K562 (cell line): ENCODE results near the gene EFHC1. TPM values are rescaled to one million over a fixed set of nuclear protein-coding genes. Genes with fewer than 3 reads are reported as not detected.

ENCODE experiments used
- BRD9 ChIP-seq: fragments of 450-650 bp; IDR thresholded peaks from 2 replicates; pipeline ENCODE4 v1.6.1; 2018; ENCODE audit warnings: low read depth; ENCODE audit not compliant: partially characterized antibody
- EGR1 ChIP-seq: fragments of 450-650 bp; conservative IDR thresholded peaks from 2 replicates; pipeline ENCODE4 v1.6.1; 2017; ENCODE audit warnings: mild to moderate bottlenecking
- MAZ ChIP-seq, 2 experiments: fragments of 450-650 bp in 1 of 2; sonication (generic) in 1 of 2; formaldehyde crosslinking; IDR thresholded peaks in 1 of 2; conservative IDR thresholded peaks in 1 of 2; 2 replicates each; pipeline versions ENCODE4 v1.4.0 to v1.5.0; 2020; ENCODE audit warnings: mild to moderate bottlenecking in 1 of 2, missing genetic modification reagents in 1 of 2
- MIER1 ChIP-seq: fragments of 450-650 bp; IDR thresholded peaks from 2 replicates; pipeline ENCODE4 v1.6.1; 2016; ENCODE audit warnings: antibody characterized with exemption, mild to moderate bottlenecking, low read depth
- PHB2 ChIP-seq: fragments of 450-650 bp; IDR thresholded peaks from 2 replicates; pipeline ENCODE4 v1.6.1; 2017; ENCODE audit warnings: low read depth
- PHF20 ChIP-seq: fragments of 450-650 bp; IDR thresholded peaks from 2 replicates; pipeline ENCODE4 v1.6.1; 2018; ENCODE audit not compliant: partially characterized antibody
- SRSF3 ChIP-seq: fragments of 200-400 bp; formaldehyde crosslinking; IDR thresholded peaks from 2 replicates; pipeline ENCODE4 v1.6.1; 2016; ENCODE audit warnings: mild to moderate bottlenecking, low read length, moderate library complexity; ENCODE audit not compliant: insufficient read depth
- STAT5B ChIP-seq: fragments of 250-450 bp; sonication (Bioruptor Pico); IDR thresholded peaks from 2 replicates; pipeline ENCODE4 v1.8.0; 2021; ENCODE audit warnings: mild to moderate bottlenecking, inconsistent platforms
- ZEB2 ChIP-seq: fragments of 450-650 bp; IDR thresholded peaks from 2 replicates; pipeline ENCODE4 v1.6.1; 2016
- ZNF184 ChIP-seq: sonication (generic); formaldehyde crosslinking; IDR thresholded peaks from 2 replicates; pipeline ENCODE4 v1.5.0; 2020; ENCODE audit warnings: missing genetic modification reagents
- polyA plus RNA-seq, 8 experiments: library from polyadenylated mRNA; depleted of rRNA in 4 of 8; stranded (reverse) in 5 of 8; unstranded in 3 of 8; fragments of >200 nt; fragmentation: Nextera tagmentation in 2 of 8; fragmentation: Illumina TruSeq in 1 of 8; extraction: Ambion mirVana in 2 of 8; extraction: Trizol in 1 of 8; gene quantifications; 2 replicates each; pipeline versions ENCODE4 v1.2.1 to v1.2.3, GENCODE V29; 2011 to 2014; ENCODE audit warnings: inconsistent platforms in 1 of 8, missing spikeins in 1 of 8
- total RNA-seq, 7 experiments: library from RNA; depleted of rRNA in 6 of 7; stranded (reverse); fragments of >200 nt in 6 of 7; fragmentation: Illumina TruSeq in 2 of 7; extraction: Trizol in 2 of 7; gene quantifications; 2 replicates each; pipeline versions ENCODE4 v1.2.1 to v1.2.3, GENCODE V29; 2011 to 2021; ENCODE audit warnings: low replicate concordance in 1 of 7
- TF ChIP-seq, protein P1 (sequence below): fragments of 450-650 bp; IDR thresholded peaks from 2 replicates; pipeline ENCODE4 v1.6.1; 2018; ENCODE audit not compliant: partially characterized antibody
- TF ChIP-seq, protein P2 (sequence below), 2 experiments: fragments of 450-650 bp; formaldehyde crosslinking in 1 of 2; IDR thresholded peaks; 2 replicates each; pipeline versions ENCODE4 v1.4.0 to v1.6.1; 2014 to 2020; ENCODE audit warnings: mild to moderate bottlenecking in 2 of 2, borderline replicate concordance in 1 of 2, low read depth in 1 of 2
- TF ChIP-seq, protein P3 (sequence below): sonication (generic); formaldehyde crosslinking; IDR thresholded peaks from 2 replicates; pipeline ENCODE4 v1.8.0; 2022; ENCODE audit warnings: missing genetic modification reagents, mild to moderate bottlenecking, borderline replicate concordance

EFHC1 gene
- total and polyA plus RNA-seq, 9 of the 15 experiments (the other 6 are each of a cell fraction or from before 2014, with no cell fraction given) = 9.5 to 31.0 (median 14.9) TPM

DNA sequence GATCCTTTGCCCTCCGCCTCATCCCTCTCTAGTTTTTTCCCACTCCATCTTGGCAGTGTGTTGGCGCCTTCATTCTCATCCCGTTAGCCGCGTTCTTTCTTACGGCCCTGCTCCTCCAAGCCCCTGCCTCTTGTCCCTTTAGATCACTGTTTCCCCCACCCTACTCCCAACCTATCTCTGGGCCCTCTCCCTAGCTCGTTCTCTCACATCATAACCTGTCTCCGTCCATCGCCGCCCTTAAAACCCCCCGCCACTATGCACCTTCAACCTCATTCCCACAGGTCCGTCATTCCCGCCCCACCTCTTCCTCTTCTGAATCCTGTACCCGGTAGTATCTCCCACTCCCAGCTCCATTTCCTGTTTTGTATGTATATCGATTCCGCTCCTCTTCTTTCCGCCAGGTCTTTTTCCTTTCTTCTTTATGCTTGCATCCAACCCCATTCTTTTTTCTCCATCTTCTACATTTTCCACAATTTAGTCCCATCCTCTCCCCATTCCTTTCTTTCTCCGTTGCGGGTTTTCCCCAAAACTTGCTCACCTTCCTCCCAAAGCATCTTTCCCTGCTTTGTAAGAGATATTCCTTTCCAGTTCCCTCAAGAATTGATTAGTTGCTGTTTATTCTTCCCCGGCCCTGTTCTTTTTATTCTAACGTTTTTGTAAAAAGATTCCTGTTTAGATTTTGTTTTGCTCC, 671 bp downstream of the EFHC1 start (continued):
- TF ChIP-seq, protein P1, sequence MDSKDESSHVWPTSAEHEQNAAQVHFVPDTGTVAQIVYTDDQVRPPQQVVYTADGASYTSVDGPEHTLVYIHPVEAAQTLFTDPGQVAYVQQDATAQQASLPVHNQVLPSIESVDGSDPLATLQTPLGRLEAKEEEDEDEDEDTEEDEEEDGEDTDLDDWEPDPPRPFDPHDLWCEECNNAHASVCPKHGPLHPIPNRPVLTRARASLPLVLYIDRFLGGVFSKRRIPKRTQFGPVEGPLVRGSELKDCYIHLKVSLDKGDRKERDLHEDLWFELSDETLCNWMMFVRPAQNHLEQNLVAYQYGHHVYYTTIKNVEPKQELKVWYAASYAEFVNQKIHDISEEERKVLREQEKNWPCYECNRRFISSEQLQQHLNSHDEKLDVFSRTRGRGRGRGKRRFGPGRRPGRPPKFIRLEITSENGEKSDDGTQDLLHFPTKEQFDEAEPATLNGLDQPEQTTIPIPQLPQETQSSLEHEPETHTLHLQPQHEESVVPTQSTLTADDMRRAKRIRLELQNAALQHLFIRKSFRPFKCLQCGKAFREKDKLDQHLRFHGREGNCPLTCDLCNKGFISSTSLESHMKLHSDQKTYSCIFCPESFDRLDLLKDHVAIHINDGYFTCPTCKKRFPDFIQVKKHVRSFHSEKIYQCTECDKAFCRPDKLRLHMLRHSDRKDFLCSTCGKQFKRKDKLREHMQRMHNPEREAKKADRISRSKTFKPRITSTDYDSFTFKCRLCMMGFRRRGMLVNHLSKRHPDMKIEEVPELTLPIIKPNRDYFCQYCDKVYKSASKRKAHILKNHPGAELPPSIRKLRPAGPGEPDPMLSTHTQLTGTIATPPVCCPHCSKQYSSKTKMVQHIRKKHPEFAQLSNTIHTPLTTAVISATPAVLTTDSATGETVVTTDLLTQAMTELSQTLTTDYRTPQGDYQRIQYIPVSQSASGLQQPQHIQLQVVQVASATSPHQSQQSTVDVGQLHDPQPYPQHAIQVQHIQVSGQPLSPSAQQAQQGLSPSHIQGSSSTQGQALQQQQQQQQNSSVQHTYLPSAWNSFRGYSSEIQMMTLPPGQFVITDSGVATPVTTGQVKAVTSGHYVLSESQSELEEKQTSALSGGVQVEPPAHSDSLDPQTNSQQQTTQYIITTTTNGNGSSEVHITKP = no peak
- TF ChIP-seq STAT5B (CRISPR knock-in tag) (no peak), SRSF3 (no peak), EGR1 (no peak), MAZ (CRISPR knock-in tag; conservative IDR thresholded peaks at IDR 0.05 in 1 of 2, IDR thresholded peaks at IDR 0.05 in 1 of 2) (0 out of 4 replicates have a peak, but pooled peaks of 1 of the 2 experiments have one; percentile 18), ZNF184 (CRISPR knock-in tag) (no peak), BRD9 (peak; percentile 54), MIER1 (0 out of 2 replicates have a peak, but pooled peaks have one; percentile 45), PHF20 (peak; percentile 59), PHB2 (peak; percentile 50; the same call in 1 of the 2 replicates), ZEB2 (peak; percentile 57)
- TF ChIP-seq, protein P2, sequence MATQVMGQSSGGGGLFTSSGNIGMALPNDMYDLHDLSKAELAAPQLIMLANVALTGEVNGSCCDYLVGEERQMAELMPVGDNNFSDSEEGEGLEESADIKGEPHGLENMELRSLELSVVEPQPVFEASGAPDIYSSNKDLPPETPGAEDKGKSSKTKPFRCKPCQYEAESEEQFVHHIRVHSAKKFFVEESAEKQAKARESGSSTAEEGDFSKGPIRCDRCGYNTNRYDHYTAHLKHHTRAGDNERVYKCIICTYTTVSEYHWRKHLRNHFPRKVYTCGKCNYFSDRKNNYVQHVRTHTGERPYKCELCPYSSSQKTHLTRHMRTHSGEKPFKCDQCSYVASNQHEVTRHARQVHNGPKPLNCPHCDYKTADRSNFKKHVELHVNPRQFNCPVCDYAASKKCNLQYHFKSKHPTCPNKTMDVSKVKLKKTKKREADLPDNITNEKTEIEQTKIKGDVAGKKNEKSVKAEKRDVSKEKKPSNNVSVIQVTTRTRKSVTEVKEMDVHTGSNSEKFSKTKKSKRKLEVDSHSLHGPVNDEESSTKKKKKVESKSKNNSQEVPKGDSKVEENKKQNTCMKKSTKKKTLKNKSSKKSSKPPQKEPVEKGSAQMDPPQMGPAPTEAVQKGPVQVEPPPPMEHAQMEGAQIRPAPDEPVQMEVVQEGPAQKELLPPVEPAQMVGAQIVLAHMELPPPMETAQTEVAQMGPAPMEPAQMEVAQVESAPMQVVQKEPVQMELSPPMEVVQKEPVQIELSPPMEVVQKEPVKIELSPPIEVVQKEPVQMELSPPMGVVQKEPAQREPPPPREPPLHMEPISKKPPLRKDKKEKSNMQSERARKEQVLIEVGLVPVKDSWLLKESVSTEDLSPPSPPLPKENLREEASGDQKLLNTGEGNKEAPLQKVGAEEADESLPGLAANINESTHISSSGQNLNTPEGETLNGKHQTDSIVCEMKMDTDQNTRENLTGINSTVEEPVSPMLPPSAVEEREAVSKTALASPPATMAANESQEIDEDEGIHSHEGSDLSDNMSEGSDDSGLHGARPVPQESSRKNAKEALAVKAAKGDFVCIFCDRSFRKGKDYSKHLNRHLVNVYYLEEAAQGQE (IDR thresholded peaks at IDR 0.05; ENCODE audit: borderline replicate concordance) = no peak
- TF ChIP-seq, protein P2 (CRISPR knock-in tag; IDR thresholded peaks at IDR 0.05; ENCODE audit: low read depth) = no peak
- TF ChIP-seq, protein P3, sequence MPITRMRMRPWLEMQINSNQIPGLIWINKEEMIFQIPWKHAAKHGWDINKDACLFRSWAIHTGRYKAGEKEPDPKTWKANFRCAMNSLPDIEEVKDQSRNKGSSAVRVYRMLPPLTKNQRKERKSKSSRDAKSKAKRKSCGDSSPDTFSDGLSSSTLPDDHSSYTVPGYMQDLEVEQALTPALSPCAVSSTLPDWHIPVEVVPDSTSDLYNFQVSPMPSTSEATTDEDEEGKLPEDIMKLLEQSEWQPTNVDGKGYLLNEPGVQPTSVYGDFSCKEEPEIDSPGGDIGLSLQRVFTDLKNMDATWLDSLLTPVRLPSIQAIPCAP (CRISPR knock-in tag) = no peak
